Erythroblast (primary cell): ENCODE measurements around the gene HOGA1.

ENCODE experiments used
- GATA1 ChIP-seq: IDR thresholded peaks from 2 replicates; pipeline ENCODE4 v1.6.1; 2011; ENCODE audit warnings: low read depth, mild to moderate bottlenecking, control low read depth, low read length, moderate library complexity
- POLR2A ChIP-seq: IDR thresholded peaks from 2 replicates; pipeline ENCODE4 v1.6.1; 2011; ENCODE audit warnings: mild to moderate bottlenecking, low read length

GRCh38 chr10:97549587-97550322, 34.4 kb upstream of the HOGA1 start:
- TF ChIP-seq POLR2A (no peak), GATA1 (no peak)
